ENCODE results near the gene CNTNAP5.

GRCh38 chr2:124382067-124382618, 357.1 kb downstream of the CNTNAP5 start:
- TF ChIP-seq HMG20A (CRISPR knock-in tag; IDR thresholded peaks at IDR 0.05; ENCODE audit: borderline replicate concordance) (no peak), RBM22 (optimal IDR thresholded peaks at IDR 0.05; ENCODE audit: low read length) (no peak), POLR2A (IDR thresholded peaks at IDR 0.05; ENCODE audit: insufficient read depth in 1 of 2, low read depth in 2 of 2, low read length in 2 of 2) (no peak), ZNF703 (CRISPR knock-in tag; IDR thresholded peaks at IDR 0.05; ENCODE audit: borderline replicate concordance) (no peak), ELF4 (CRISPR knock-in tag; IDR thresholded peaks at IDR 0.05; ENCODE audit: borderline replicate concordance) (no peak), POLR2AphosphoS2 (IDR thresholded peaks at IDR 0.05; ENCODE audit: low read depth, low read length) (no peak), ZNF3 (CRISPR knock-in tag; IDR thresholded peaks at IDR 0.05) (no peak), ZBTB3 (CRISPR knock-in tag; IDR thresholded peaks at IDR 0.05; ENCODE audit: borderline replicate concordance, low read depth) (no peak), ZFP90 (CRISPR knock-in tag; IDR thresholded peaks at IDR 0.05; ENCODE audit: borderline replicate concordance) (no peak), ZZZ3 (CRISPR knock-in tag; IDR thresholded peaks at IDR 0.05; ENCODE audit: borderline replicate concordance) (no peak), MTA1 (CRISPR knock-in tag; IDR thresholded peaks at IDR 0.05; ENCODE audit: borderline replicate concordance) (no peak), TP53 (CRISPR knock-in tag; conservative IDR thresholded peaks at IDR 0.05) (no peak), ZNF720 (CRISPR knock-in tag; IDR thresholded peaks at IDR 0.05) (no peak)
